ENCODE results near the gene DIPK2B.

- no peak for TF ChIP-seq CTCF (IDR thresholded peaks at IDR 0.05)
- no peak for TF ChIP-seq POLR2A (IDR thresholded peaks at IDR 0.05)
Observed at GRCh38 chrX:45200741-45201234, at the start of gene DIPK2B.
